HepG2 (cell line): ENCODE results near the gene TLE2. TPM values are rescaled to one million over a fixed set of nuclear protein-coding genes. Genes with fewer than 3 reads are reported as not detected.

ENCODE experiments used
- ARHGAP35 ChIP-seq: sonication (generic); formaldehyde crosslinking; IDR thresholded peaks from 2 replicates; pipeline ENCODE4 v1.9.0; 2022; ENCODE audit warnings: mild to moderate bottlenecking, inconsistent platforms, moderate library complexity, missing genetic modification reagents, borderline replicate concordance
- CCAR2 ChIP-seq: fragments of 200-400 bp; formaldehyde crosslinking; optimal IDR thresholded peaks from 2 replicates; pipeline ENCODE3; 2018; ENCODE audit warnings: low read depth, mild to moderate bottlenecking, low read length, moderate library complexity
- GABPB1 ChIP-seq: IDR thresholded peaks from 2 replicates; pipeline ENCODE4 v1.6.1; 2016; ENCODE audit warnings: mild to moderate bottlenecking, missing genetic modification reagents, moderate library complexity, missing compliant biosample characterization
- GATAD2A ChIP-seq: IDR thresholded peaks from 2 replicates; pipeline ENCODE4 v1.6.1; 2016
- HCFC1 ChIP-seq: fragments of 150-350 bp; IDR thresholded peaks from 2 replicates; pipeline ENCODE4 v1.6.1; 2014; ENCODE audit warnings: low read depth, low read length
- HDAC1 ChIP-seq: sonication (generic); formaldehyde crosslinking; IDR thresholded peaks from 2 replicates; pipeline ENCODE4 v1.5.1; 2020; ENCODE audit warnings: mild to moderate bottlenecking, missing genetic modification reagents
- HDAC6 ChIP-seq: fragments of 200-600 bp; sonication (generic); IDR thresholded peaks from 2 replicates; pipeline ENCODE4 v1.7.0; 2017; ENCODE audit warnings: mild to moderate bottlenecking, antibody characterized with exemption, low read length, low read depth
- HOXA9 ChIP-seq: sonication (generic); formaldehyde crosslinking; IDR thresholded peaks from 2 replicates; pipeline ENCODE4 v1.8.1; 2022; ENCODE audit warnings: missing genetic modification reagents, mild to moderate bottlenecking, moderate library complexity, borderline replicate concordance
- MAF1 ChIP-seq: sonication (generic); formaldehyde crosslinking; IDR thresholded peaks from 2 replicates; pipeline ENCODE4 v1.5.0; 2020; ENCODE audit warnings: missing genetic modification reagents, borderline replicate concordance
- MED13 ChIP-seq: sonication (generic); formaldehyde crosslinking; IDR thresholded peaks from 2 replicates; pipeline ENCODE4 v1.5.0; 2020; ENCODE audit warnings: missing genetic modification reagents
- NFE2L2 ChIP-seq: fragments of 150-350 bp; IDR thresholded peaks from 2 replicates; pipeline ENCODE4 v1.6.1; 2014; ENCODE audit warnings: low read length
- YEATS2 ChIP-seq: sonication (generic); formaldehyde crosslinking; IDR thresholded peaks from 2 replicates; pipeline ENCODE4 v1.4.0; 2020; ENCODE audit warnings: missing genetic modification reagents, borderline replicate concordance
- YY1 ChIP-seq: IDR thresholded peaks from 2 replicates; pipeline ENCODE4 v1.6.1; 2011; ENCODE audit warnings: low read length, low read depth, moderate library complexity, mild to moderate bottlenecking; ENCODE audit not compliant: insufficient read depth, insufficient replicate concordance
- ZEB1 ChIP-seq: IDR thresholded peaks from 2 replicates; pipeline ENCODE4 v1.6.1; 2012; ENCODE audit warnings: mild to moderate bottlenecking, low read depth, inconsistent platforms; ENCODE audit not compliant: insufficient replicate concordance
- ZFP37 ChIP-seq: sonication (generic); formaldehyde crosslinking; IDR thresholded peaks from 2 replicates; pipeline ENCODE4 v1.4.0; 2020; ENCODE audit warnings: missing genetic modification reagents, borderline replicate concordance
- ZMYM4 ChIP-seq: sonication (generic); formaldehyde crosslinking; IDR thresholded peaks from 2 replicates; pipeline ENCODE4 v1.8.1; 2023; ENCODE audit warnings: mild to moderate bottlenecking, missing genetic modification reagents
- ZNF501 ChIP-seq: sonication (generic); formaldehyde crosslinking; IDR thresholded peaks from 2 replicates; pipeline ENCODE4 v1.5.1; 2020; ENCODE audit warnings: mild to moderate bottlenecking, moderate library complexity, missing genetic modification reagents
- ZNF724P ChIP-seq: sonication (generic); formaldehyde crosslinking; IDR thresholded peaks from 2 replicates; pipeline ENCODE4 v1.8.0; 2022; ENCODE audit warnings: missing genetic modification reagents, borderline replicate concordance
- polyA plus RNA-seq, 8 experiments: library from polyadenylated mRNA; depleted of rRNA in 3 of 8; stranded (reverse) in 7 of 8; unstranded in 1 of 8; fragments of >200 nt; fragmentation: Illumina TruSeq in 4 of 8; extraction: Trizol in 4 of 8; gene quantifications; 2 replicates each; pipeline versions ENCODE4 v1.2.1 to v1.2.3, GENCODE V29; 2011 to 2016; ENCODE audit warnings: low read depth in 4 of 8, missing spikeins in 1 of 8, mixed read lengths in 1 of 8; ENCODE audit not compliant: insufficient read depth in 1 of 8
- total RNA-seq, 5 experiments: library from RNA; depleted of rRNA; stranded (reverse); fragments of >200 nt; fragmentation: Illumina TruSeq; extraction: Trizol; gene quantifications; 2 replicates each; pipeline ENCODE4 v1.2.3, GENCODE V29; 2016; ENCODE audit warnings: low read depth in 1 of 5
- TF ChIP-seq, protein P1 (sequence below): sonication (generic); formaldehyde crosslinking; IDR thresholded peaks from 2 replicates; pipeline ENCODE4 v1.4.0; 2020; ENCODE audit warnings: low read depth, missing genetic modification reagents
- TF ChIP-seq, protein P2 (sequence below): sonication (generic); formaldehyde crosslinking; IDR thresholded peaks from 2 replicates; pipeline ENCODE4 v1.4.0; 2020; ENCODE audit warnings: mild to moderate bottlenecking, missing genetic modification reagents, borderline replicate concordance
- TF ChIP-seq, protein P3 (sequence below): sonication (generic); formaldehyde crosslinking; IDR thresholded peaks from 2 replicates; pipeline ENCODE4 v1.5.1; 2020; ENCODE audit warnings: mild to moderate bottlenecking, missing genetic modification reagents

Gene TLE2
- total and polyA plus RNA-seq, 2 of the 13 experiments (the other 11 are each of a cell fraction or from before 2014, with no cell fraction given) = 0.07 to 0.81 TPM

DNA sequence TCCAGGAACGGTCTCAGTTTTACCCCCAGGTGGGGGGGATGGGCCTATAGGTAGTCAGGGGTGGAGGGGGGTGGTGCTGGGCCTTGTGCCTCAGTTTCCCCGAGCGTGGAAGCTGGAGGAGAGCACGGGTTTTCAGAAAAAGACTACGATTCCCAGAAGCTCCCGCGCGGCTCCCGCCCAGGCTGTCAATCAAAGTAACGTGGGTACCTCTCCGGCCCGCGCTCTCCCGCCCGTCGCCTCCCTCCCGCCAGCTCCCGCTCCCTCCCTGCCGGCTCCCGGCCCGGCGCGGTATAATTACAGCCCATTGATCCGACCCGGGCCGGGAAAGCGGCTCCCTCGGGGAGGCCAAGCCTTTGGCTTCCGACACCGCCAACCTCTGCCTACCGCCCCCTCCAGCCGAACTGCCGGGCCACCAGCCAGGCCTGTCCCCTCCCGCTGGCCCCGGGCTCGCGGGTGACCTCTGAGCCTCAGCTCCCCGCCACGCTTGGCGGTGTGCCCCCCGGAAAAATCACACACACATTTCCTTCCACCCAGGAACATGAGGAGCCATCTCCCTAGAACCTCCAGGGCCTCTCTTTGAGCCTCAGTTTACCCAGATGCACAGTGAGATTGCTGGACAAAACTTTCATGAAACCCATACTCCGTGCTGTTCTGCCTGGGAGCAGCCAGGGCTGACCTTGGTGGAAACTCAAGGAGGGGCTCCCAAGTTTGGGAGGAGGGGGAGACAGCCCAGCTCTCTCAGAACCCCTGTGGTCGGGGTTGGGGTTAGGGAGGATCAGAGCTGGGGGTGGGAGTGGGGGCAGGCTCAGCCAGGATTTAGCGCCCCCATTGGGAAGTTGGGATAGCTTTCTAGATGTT, 7.3 kb upstream of the TLE2 start (continued):
- TF ChIP-seq YY1 (peak; percentile 55), CCAR2 (no peak), GABPB1 (CRISPR knock-in tag) (peak; percentile 82), ZNF724P (no peak), HCFC1 (peak; percentile 84), ARHGAP35 (CRISPR knock-in tag) (peak; percentile 28; the same call in 1 of the 2 replicates), MAF1 (peak; percentile 80; the same call in 1 of the 2 replicates), HDAC6 (no peak), MED13 (CRISPR knock-in tag) (peak; percentile 49; the same call in 1 of the 2 replicates), ZFP37 (CRISPR knock-in tag) (0 out of 2 replicates have a peak, but pooled peaks have one; percentile 3), ZMYM4 (CRISPR knock-in tag) (0 out of 2 replicates have a peak, but pooled peaks have one; percentile 10), YEATS2 (CRISPR knock-in tag) (peak; percentile 66; the same call in 1 of the 2 replicates), HDAC1 (peak; percentile 88), ZNF501 (CRISPR knock-in tag) (no peak; the same call in 1 of the 2 replicates), GATAD2A (CRISPR knock-in tag) (peak; percentile 57; the same call in 1 of the 2 replicates), ZEB1 (no peak), HOXA9 (CRISPR knock-in tag) (no peak), NFE2L2 (no peak)
- TF ChIP-seq, protein P1, sequence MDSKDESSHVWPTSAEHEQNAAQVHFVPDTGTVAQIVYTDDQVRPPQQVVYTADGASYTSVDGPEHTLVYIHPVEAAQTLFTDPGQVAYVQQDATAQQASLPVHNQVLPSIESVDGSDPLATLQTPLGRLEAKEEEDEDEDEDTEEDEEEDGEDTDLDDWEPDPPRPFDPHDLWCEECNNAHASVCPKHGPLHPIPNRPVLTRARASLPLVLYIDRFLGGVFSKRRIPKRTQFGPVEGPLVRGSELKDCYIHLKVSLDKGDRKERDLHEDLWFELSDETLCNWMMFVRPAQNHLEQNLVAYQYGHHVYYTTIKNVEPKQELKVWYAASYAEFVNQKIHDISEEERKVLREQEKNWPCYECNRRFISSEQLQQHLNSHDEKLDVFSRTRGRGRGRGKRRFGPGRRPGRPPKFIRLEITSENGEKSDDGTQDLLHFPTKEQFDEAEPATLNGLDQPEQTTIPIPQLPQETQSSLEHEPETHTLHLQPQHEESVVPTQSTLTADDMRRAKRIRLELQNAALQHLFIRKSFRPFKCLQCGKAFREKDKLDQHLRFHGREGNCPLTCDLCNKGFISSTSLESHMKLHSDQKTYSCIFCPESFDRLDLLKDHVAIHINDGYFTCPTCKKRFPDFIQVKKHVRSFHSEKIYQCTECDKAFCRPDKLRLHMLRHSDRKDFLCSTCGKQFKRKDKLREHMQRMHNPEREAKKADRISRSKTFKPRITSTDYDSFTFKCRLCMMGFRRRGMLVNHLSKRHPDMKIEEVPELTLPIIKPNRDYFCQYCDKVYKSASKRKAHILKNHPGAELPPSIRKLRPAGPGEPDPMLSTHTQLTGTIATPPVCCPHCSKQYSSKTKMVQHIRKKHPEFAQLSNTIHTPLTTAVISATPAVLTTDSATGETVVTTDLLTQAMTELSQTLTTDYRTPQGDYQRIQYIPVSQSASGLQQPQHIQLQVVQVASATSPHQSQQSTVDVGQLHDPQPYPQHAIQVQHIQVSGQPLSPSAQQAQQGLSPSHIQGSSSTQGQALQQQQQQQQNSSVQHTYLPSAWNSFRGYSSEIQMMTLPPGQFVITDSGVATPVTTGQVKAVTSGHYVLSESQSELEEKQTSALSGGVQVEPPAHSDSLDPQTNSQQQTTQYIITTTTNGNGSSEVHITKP (CRISPR knock-in tag) = no peak
- TF ChIP-seq, protein P2, sequence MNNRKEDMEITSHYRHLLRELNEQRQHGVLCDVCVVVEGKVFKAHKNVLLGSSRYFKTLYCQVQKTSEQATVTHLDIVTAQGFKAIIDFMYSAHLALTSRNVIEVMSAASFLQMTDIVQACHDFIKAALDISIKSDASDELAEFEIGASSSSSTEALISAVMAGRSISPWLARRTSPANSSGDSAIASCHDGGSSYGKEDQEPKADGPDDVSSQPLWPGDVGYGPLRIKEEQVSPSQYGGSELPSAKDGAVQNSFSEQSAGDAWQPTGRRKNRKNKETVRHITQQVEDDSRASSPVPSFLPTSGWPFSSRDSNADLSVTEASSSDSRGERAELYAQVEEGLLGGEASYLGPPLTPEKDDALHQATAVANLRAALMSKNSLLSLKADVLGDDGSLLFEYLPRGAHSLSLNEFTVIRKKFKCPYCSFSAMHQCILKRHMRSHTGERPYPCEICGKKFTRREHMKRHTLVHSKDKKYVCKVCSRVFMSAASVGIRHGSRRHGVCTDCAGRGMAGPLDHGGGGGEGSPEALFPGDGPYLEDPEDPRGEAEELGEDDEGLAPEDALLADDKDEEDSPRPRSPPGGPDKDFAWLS (CRISPR knock-in tag) = no peak
- TF ChIP-seq, protein P3, sequence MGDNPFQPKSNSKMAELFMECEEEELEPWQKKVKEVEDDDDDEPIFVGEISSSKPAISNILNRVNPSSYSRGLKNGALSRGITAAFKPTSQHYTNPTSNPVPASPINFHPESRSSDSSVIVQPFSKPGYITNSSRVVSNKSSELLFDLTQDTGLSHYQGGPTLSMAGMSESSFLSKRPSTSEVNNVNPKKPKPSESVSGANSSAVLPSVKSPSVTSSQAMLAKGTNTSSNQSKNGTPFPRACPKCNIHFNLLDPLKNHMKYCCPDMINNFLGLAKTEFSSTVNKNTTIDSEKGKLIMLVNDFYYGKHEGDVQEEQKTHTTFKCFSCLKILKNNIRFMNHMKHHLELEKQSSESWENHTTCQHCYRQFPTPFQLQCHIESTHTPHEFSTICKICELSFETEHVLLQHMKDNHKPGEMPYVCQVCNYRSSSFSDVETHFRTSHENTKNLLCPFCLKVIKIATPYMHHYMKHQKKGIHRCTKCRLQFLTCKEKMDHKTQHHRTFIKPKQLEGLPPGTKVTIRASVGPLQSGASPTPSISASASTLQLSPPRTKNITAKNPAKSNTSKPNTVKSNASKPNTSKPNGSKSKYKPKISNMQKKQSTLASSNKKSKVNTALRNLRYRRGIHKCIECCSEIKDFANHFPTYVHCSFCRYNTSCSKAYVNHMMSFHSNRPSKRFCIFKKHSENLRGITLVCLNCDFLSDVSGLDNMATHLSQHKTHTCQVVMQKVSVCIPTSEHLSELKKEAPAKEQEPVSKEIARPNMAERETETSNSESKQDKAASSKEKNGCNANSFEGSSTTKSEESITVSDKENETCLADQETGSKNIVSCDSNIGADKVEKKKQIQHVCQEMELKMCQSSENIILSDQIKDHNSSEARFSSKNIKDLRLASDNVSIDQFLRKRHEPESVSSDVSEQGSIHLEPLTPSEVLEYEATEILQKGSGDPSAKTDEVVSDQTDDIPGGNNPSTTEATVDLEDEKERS = no peak
